Endodermal cell (in vitro differentiated cells): ENCODE results near the gene JMJD7. TPM values are rescaled to one million over a fixed set of nuclear protein-coding genes. Genes with fewer than 3 reads are reported as not detected.

ENCODE experiments used
- DNase-seq: peaks from one replicate; pipeline ENCODE4 v3.0.0-alpha.2; 2017
- H3K27ac ChIP-seq: 2 replicates; pipeline ENCODE4 v1.5.1; 2013; ENCODE audit warnings: mild to moderate bottlenecking, low read depth, low read length, moderate library complexity
- H3K27me3 ChIP-seq: 2 replicates; pipeline ENCODE4 v1.6.1; 2013; ENCODE audit warnings: mild to moderate bottlenecking, low read length, moderate library complexity; ENCODE audit not compliant: insufficient read depth, control insufficient read depth, poor library complexity, severe bottlenecking
- H3K36me3 ChIP-seq: 2 replicates; pipeline ENCODE4 v1.7.0; 2013; ENCODE audit warnings: mild to moderate bottlenecking, low read length, moderate library complexity; ENCODE audit not compliant: control insufficient read depth, insufficient read depth
- H3K4me1 ChIP-seq: one replicate; pipeline ENCODE4 v1.7.0; 2013; ENCODE audit warnings: low read length; ENCODE audit not compliant: control insufficient read depth, insufficient read depth
- H3K4me3 ChIP-seq: 2 replicates; pipeline ENCODE4 v1.5.1; 2013; ENCODE audit warnings: mild to moderate bottlenecking, low read length, moderate library complexity
- H3K9ac ChIP-seq: 2 replicates; pipeline ENCODE4 v1.6.1; 2013; ENCODE audit warnings: mild to moderate bottlenecking, low read length, moderate library complexity; ENCODE audit not compliant: poor library complexity, severe bottlenecking; ENCODE audit errors: extremely low read depth
- H3K9me3 ChIP-seq: 2 replicates; pipeline ENCODE4 v1.6.1; 2013; ENCODE audit warnings: mild to moderate bottlenecking, low read length, moderate library complexity; ENCODE audit not compliant: control insufficient read depth
- H3K27ac Mint-ChIP-seq: 2 replicates; pipeline ENCODE4 v1.8.0; 2020; ENCODE audit warnings: mixed read lengths
- H3K27me3 Mint-ChIP-seq: 2 replicates; pipeline ENCODE4 v1.8.0; 2021; ENCODE audit warnings: mild to moderate bottlenecking, mixed read lengths; ENCODE audit not compliant: insufficient read depth
- H3K36me3 Mint-ChIP-seq: 2 replicates; pipeline ENCODE4 v1.8.0; 2020; ENCODE audit warnings: low read depth, mixed read lengths
- H3K4me1 Mint-ChIP-seq: 2 replicates; pipeline ENCODE4 v1.8.0; 2020; ENCODE audit warnings: mixed read lengths
- H3K4me3 Mint-ChIP-seq: 2 replicates; pipeline ENCODE4 v1.8.0; 2020; ENCODE audit warnings: mild to moderate bottlenecking, moderate library complexity, mixed read lengths
- H3K9me3 Mint-ChIP-seq: 2 replicates; pipeline ENCODE4 v1.8.0; 2020; ENCODE audit warnings: mild to moderate bottlenecking, mixed read lengths
- CTCF ChIP-seq: fragments of 200-600 bp; sonication (generic); conservative IDR thresholded peaks from 2 replicates; pipeline ENCODE4 v1.5.0; 2021; ENCODE audit warnings: antibody characterized with exemption, mild to moderate bottlenecking
- WGBS, 2 experiments: methylation state at CpG; one replicate each; pipeline versions ENCODE4 v1.1.5 to v1.1.7; 2013; ENCODE audit warnings: missing lambda C conversion rate in 2 of 2, mixed read lengths in 1 of 2; ENCODE audit not compliant: insufficient coverage in 1 of 2, insufficient read length in 1 of 2; 5-methylcytosine and 5-hydroxymethylcytosine counted together
- total RNA-seq, 2 donors: library from RNA; stranded (reverse); fragmentation: NEBNext Ultra II Directional in 1 of 2; extraction: Animal tissue kit (Norgen Biotek cat#: 25700) in 1 of 2; gene quantifications; 2 replicates in 1 of 2; 3 replicates in 1 of 2; pipeline ENCODE4 v1.2.1, GENCODE V29; 2021

The JMJD7 gene
- total RNA-seq, 2 donors from 2014 or later, result 18.4 to 22.1 TPM

GRCh38 chr15:41806291-41807181, 21.4 kb upstream of the JMJD7 start:
- H3K9me3 ChIP-seq, result no peaks in the 10 kb centered on the region
- H3K4me1 ChIP-seq, result no peaks in the 10 kb centered on the region
- H3K4me3 ChIP-seq, result no peak overlapping the region
- H3K27me3 ChIP-seq, result no peaks in the 10 kb centered on the region
- H3K9ac ChIP-seq, result no peak overlapping the region
- peak; percentile 75 for DNase-seq
- peak overlapping the region; percentile 0 for H3K27ac Mint-ChIP-seq
- 87 to 90% methylated on average over 7 to 10 of the region's 10 CpGs for WGBS, 2 experiments
- peaks cover 6% of the 10 kb centered on the region for H3K36me3 Mint-ChIP-seq
- H3K27ac ChIP-seq, result no peak overlapping the region
- H3K36me3 ChIP-seq, result peaks cover 2% of the 10 kb centered on the region
- no peaks in the 10 kb centered on the region for H3K9me3 Mint-ChIP-seq
- H3K4me3 Mint-ChIP-seq, result no peak overlapping the region
- no peaks in the 10 kb centered on the region for H3K27me3 Mint-ChIP-seq
- no peaks in the 10 kb centered on the region for H3K4me1 Mint-ChIP-seq
- TF ChIP-seq CTCF, result peak; percentile 65

- H3K27ac Mint-ChIP-seq, result no peak overlapping the region
These were observed 18.8 kb upstream of the JMJD7 start for GRCh38 chr15:41809121-41809520.

GRCh38 chr15:41809526-41810220, 18.2 kb upstream of the JMJD7 start:
- Mint-ChIP-seq H3K27me3 (no peaks in the 10 kb centered on the region), H3K4me3 (no peak overlapping the region), H3K27ac (peak overlapping the region; percentile 26), H3K9me3 (no peaks in the 10 kb centered on the region), H3K4me1 (no peaks in the 10 kb centered on the region), H3K36me3 (peaks cover 2% of the 10 kb centered on the region)
- Histone ChIP-seq H3K4me3 (no peak overlapping the region), H3K36me3 (no peaks in the 10 kb centered on the region), H3K9ac (no peak overlapping the region), H3K27me3 (no peaks in the 10 kb centered on the region), H3K4me1 (no peaks in the 10 kb centered on the region), H3K9me3 (no peaks in the 10 kb centered on the region), H3K27ac (no peak overlapping the region)
- no peak for DNase-seq
- WGBS, 2 experiments, result 86 to 88% methylated on average over 10 to 12 of the region's 12 CpGs
- TF ChIP-seq CTCF, result no peak

More at GRCh38 chr15:41809121-41809520, 18.8 kb upstream of the JMJD7 start:
- Mint-ChIP-seq H3K9me3 (no peaks in the 10 kb centered on the region), H3K36me3 (peaks cover 2% of the 10 kb centered on the region), H3K27me3 (no peaks in the 10 kb centered on the region), H3K4me1 (no peaks in the 10 kb centered on the region), H3K4me3 (no peak overlapping the region)
- Histone ChIP-seq H3K4me3 (no peak overlapping the region), H3K9me3 (no peaks in the 10 kb centered on the region), H3K36me3 (no peaks in the 10 kb centered on the region), H3K4me1 (no peaks in the 10 kb centered on the region), H3K9ac (no peak overlapping the region), H3K27ac (no peak overlapping the region), H3K27me3 (no peaks in the 10 kb centered on the region)
- no peak for DNase-seq
- no peak for TF ChIP-seq CTCF
- WGBS, 2 experiments, result 67 to 69% methylated on average over 1 to 2 of the region's 2 CpGs
